IPS-20b (cell line): Measurements from ENCODE around the gene SCN2B.
"Not testable (repeated sequence)": the region's sequence is repeated elsewhere in the genome, so short reads cannot be mapped to it uniquely, and the experiment has no call there.

Experiments
- H3K27ac ChIP-seq: one replicate; pipeline ENCODE4 v1.5.1; 2013; ENCODE audit warnings: low read length
- H3K27me3 ChIP-seq: 2 replicates; pipeline ENCODE4 v1.6.1; 2013; ENCODE audit warnings: mild to moderate bottlenecking, low read length, inconsistent platforms; ENCODE audit not compliant: insufficient read depth
- H3K36me3 ChIP-seq: 2 replicates; pipeline ENCODE4 v1.6.1; 2013; ENCODE audit warnings: low read depth, mild to moderate bottlenecking, inconsistent platforms, low read length, moderate library complexity; ENCODE audit not compliant: insufficient read depth
- H3K4me1 ChIP-seq: 2 replicates; pipeline ENCODE4 v1.6.1; 2013; ENCODE audit warnings: mild to moderate bottlenecking, control low read depth, inconsistent platforms, low read length, moderate library complexity; ENCODE audit not compliant: insufficient read depth
- H3K4me3 ChIP-seq: 2 replicates; pipeline ENCODE4 v1.5.1; 2013; ENCODE audit warnings: mild to moderate bottlenecking, low read length, inconsistent platforms
- H3K9ac ChIP-seq: 2 replicates; pipeline ENCODE4 v1.6.1; 2013; ENCODE audit warnings: low read depth, mild to moderate bottlenecking, inconsistent platforms, low read length, moderate library complexity
- H3K9me3 ChIP-seq: 2 replicates; pipeline ENCODE4 v1.6.1; 2013; ENCODE audit warnings: mild to moderate bottlenecking, low read depth, low read length, inconsistent platforms; ENCODE audit not compliant: insufficient read depth

Gene SCN2B

GRCh38 chr11:118205606-118206378 is 29.4 kb upstream of the SCN2B start:
- Histone ChIP-seq H3K27me3 (no peaks in the 10 kb centered on the region; the same call in 1 of the 2 replicates), H3K36me3 (no peaks in the 10 kb centered on the region), H3K9me3 (no peaks in the 10 kb centered on the region), H3K4me1 (peaks cover 9% of the 10 kb centered on the region), H3K27ac (no peak overlapping the region), H3K4me3 (no peak overlapping the region), H3K9ac (no peak overlapping the region)

- Histone ChIP-seq H3K9ac (no peak overlapping the region), H3K27me3 (no peaks in the 10 kb centered on the region; the same call in none of the 2 replicates), H3K4me3 (no peak overlapping the region), H3K36me3 (no peaks in the 10 kb centered on the region), H3K27ac (no peak overlapping the region), H3K9me3 (no peaks in the 10 kb centered on the region), H3K4me1 (peaks cover 3% of the 10 kb centered on the region; the same call in 1 of the 2 replicates)
Measured at GRCh38 chr11:118202599-118203422, 26.4 kb upstream of the SCN2B start.

GRCh38 chr11:118201966-118202365 is 25.5 kb upstream of the SCN2B start:
- Histone ChIP-seq H3K36me3 (no peaks in the 10 kb centered on the region), H3K9ac (no peak overlapping the region), H3K27me3 (no peaks in the 10 kb centered on the region; the same call in 1 of the 2 replicates), H3K9me3 (no peaks in the 10 kb centered on the region), H3K4me1 (peaks cover 3% of the 10 kb centered on the region; the same call in 1 of the 2 replicates), H3K4me3 (no peak overlapping the region), H3K27ac (no peak overlapping the region)

GRCh38 chr11:118200901-118201680 is 24.7 kb upstream of the SCN2B start:
- no peaks in the 10 kb centered on the region for H3K36me3 ChIP-seq
- no peaks in the 10 kb centered on the region for H3K9me3 ChIP-seq
- H3K27ac ChIP-seq, result no peak overlapping the region
- no peaks in the 10 kb centered on the region; the same call in 1 of the 2 replicates for H3K4me1 ChIP-seq
- no peak overlapping the region for H3K9ac ChIP-seq
- no peak overlapping the region for H3K4me3 ChIP-seq
- no peaks in the 10 kb centered on the region; the same call in 1 of the 2 replicates for H3K27me3 ChIP-seq

GRCh38 chr11:118200497-118200896 is 24.1 kb upstream of the SCN2B start:
- Histone ChIP-seq H3K27me3 (no peaks in the 10 kb centered on the region; the same call in 1 of the 2 replicates), H3K4me1 (no peaks in the 10 kb centered on the region; the same call in 1 of the 2 replicates), H3K36me3 (no peaks in the 10 kb centered on the region)

GRCh38 chr11:118199135-118199534 is 22.7 kb upstream of the SCN2B start:
- Histone ChIP-seq H3K4me3 (no peak overlapping the region), H3K27ac (no peak overlapping the region), H3K4me1 (peaks cover 8% of the 10 kb centered on the region; the same call in 1 of the 2 replicates), H3K36me3 (no peaks in the 10 kb centered on the region), H3K27me3 (no peaks in the 10 kb centered on the region; the same call in 1 of the 2 replicates), H3K9ac (no peak overlapping the region), H3K9me3 (no peaks in the 10 kb centered on the region)

More at GRCh38 chr11:118200497-118200896, 24.1 kb upstream of the SCN2B start:
- H3K9ac ChIP-seq, result no peak overlapping the region
- no peak overlapping the region for H3K4me3 ChIP-seq
- no peaks in the 10 kb centered on the region for H3K9me3 ChIP-seq
- H3K27ac ChIP-seq, result no peak overlapping the region

- Histone ChIP-seq H3K9me3 (no peaks in the 10 kb centered on the region), H3K27ac (no peak overlapping the region), H3K36me3 (no peaks in the 10 kb centered on the region), H3K9ac (no peak overlapping the region), H3K27me3 (no peaks in the 10 kb centered on the region; the same call in 1 of the 2 replicates), H3K4me3 (0 out of 2 replicates have a peak overlapping the region, but pooled peaks have one; percentile 15), H3K4me1 (peaks cover 9% of the 10 kb centered on the region; the same call in 1 of the 2 replicates)
Measured at GRCh38 chr11:118198370-118198769, 21.9 kb upstream of the SCN2B start.

- Histone ChIP-seq H3K27ac (no peak overlapping the region), H3K27me3 (no peaks in the 10 kb centered on the region; the same call in 1 of the 2 replicates), H3K9ac (no peak overlapping the region), H3K36me3 (no peaks in the 10 kb centered on the region), H3K4me3 (no peak overlapping the region), H3K9me3 (no peaks in the 10 kb centered on the region), H3K4me1 (peaks cover 9% of the 10 kb centered on the region; the same call in 1 of the 2 replicates)
Measured at GRCh38 chr11:118194835-118195627, 18.6 kb upstream of the SCN2B start.

- H3K27ac ChIP-seq, result no peak overlapping the region
- no peak overlapping the region for H3K9ac ChIP-seq
- no peaks in the 10 kb centered on the region for H3K36me3 ChIP-seq
- no peaks in the 10 kb centered on the region for H3K9me3 ChIP-seq
- peaks cover 9% of the 10 kb centered on the region; the same call in 1 of the 2 replicates for H3K4me1 ChIP-seq
- H3K27me3 ChIP-seq, result no peaks in the 10 kb centered on the region; the same call in 1 of the 2 replicates
- no peak overlapping the region for H3K4me3 ChIP-seq
Measured at GRCh38 chr11:118193910-118194566, 17.6 kb upstream of the SCN2B start.

GRCh38 chr11:118192817-118193216 is 16.4 kb upstream of the SCN2B start:
- not testable (repeated sequence) for H3K27ac ChIP-seq, H3K4me3 ChIP-seq, H3K4me1 ChIP-seq, H3K9me3 ChIP-seq, H3K9ac ChIP-seq, H3K27me3 ChIP-seq, H3K36me3 ChIP-seq
